Activated naive CD4-positive, alpha-beta T cell treated with anti-CD3 and anti-CD28 coated beads for 36 hours (primary cell): ENCODE measurements around the gene LTF. TPM values are rescaled to one million over a fixed set of nuclear protein-coding genes. Genes with fewer than 3 reads are reported as not detected.
"Not testable (repeated sequence)": the region's sequence is repeated elsewhere in the genome, so short reads cannot be mapped to it uniquely, and the experiment has no call there.

Experiments used
- CTCF ChIA-PET: fragments of 350-600 bp; sonication (Branson Sonifier 250); formaldehyde crosslinking; loops from one replicate; lab custom pipeline; 2021; ENCODE audit warnings: antibody characterized with exemption; lab: Charles Lee
- DNase-seq: peaks from one replicate; pipeline ENCODE4 v3.0.0-alpha.2; 2020
- H3K27ac Mint-ChIP-seq: one replicate; pipeline ENCODE4 v1.8.0; 2021; ENCODE audit warnings: mild to moderate bottlenecking, mixed read lengths
- H3K27me3 Mint-ChIP-seq: one replicate; pipeline ENCODE4 v1.8.0; 2021; ENCODE audit warnings: low read depth, mixed read lengths
- H3K36me3 Mint-ChIP-seq: one replicate; pipeline ENCODE4 v1.8.0; 2021; ENCODE audit warnings: low read depth, mixed read lengths
- H3K4me1 Mint-ChIP-seq: one replicate; pipeline ENCODE4 v1.8.0; 2021; ENCODE audit warnings: low read depth, mixed read lengths
- H3K4me3 Mint-ChIP-seq: one replicate; pipeline ENCODE4 v1.8.0; 2021; ENCODE audit warnings: mild to moderate bottlenecking, moderate library complexity, mixed read lengths
- H3K9me3 Mint-ChIP-seq: one replicate; pipeline ENCODE4 v1.8.0; 2021; ENCODE audit warnings: mixed read lengths
- intact Hi-C: fragments of 100-400 bp; cut with micrococcal nuclease; formaldehyde crosslinking; loops from one replicate; pipeline ENCODE4 v1.15.1; 2023
- total RNA-seq, 2 experiments: library from RNA; stranded (reverse); gene quantifications; one replicate each; pipeline ENCODE4 v1.2.3, GENCODE V29; 2021

LTF gene
- total RNA-seq, 2 experiments from 2014 or later = not detected

DNA sequence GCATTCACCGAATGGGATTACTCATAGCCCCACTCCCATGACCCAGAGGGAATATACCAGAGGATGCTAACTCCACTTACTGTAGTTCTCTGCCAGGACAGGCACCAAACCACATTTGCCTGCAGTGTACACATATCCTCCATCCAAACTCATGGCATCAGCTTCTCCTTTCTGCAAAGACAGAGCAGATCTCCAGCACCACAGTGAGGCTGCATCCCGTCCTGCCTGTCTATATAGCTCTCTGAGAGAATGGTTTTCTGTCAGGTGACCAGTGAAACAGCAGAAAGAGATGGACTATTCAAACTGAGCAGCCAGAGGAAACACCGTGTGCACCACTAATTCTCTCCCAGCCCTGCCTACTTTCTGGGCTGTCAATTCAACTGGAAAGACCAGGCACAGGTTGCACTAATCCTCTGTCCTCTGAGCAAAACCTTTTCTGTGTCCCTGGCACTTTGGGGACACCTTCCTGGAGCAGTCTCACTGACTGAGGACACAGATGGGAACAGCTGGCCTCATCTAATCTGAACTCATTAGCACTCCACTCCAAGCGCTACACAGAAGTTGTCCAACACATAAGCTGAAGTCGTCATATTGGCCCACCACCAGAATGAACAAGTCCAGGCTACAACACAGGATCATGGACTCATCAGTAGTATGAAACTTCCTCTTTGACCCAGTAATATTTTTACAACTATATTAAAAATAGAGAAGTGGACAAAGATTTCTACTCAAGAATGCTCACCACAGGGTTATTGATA lies 17.3 kb downstream of the LTF start:
- Mint-ChIP-seq H3K36me3 (no peaks in the 10 kb centered on the region), H3K4me3 (no peak overlapping the region), H3K9me3 (no peaks in the 10 kb centered on the region), H3K27ac (no peak overlapping the region), H3K27me3 (peaks cover 2% of the 10 kb centered on the region), H3K4me1 (no peaks in the 10 kb centered on the region)
- no peak for DNase-seq
- CTCF ChIA-PET = no interaction called here
- intact Hi-C loops = no loop called here

DNA sequence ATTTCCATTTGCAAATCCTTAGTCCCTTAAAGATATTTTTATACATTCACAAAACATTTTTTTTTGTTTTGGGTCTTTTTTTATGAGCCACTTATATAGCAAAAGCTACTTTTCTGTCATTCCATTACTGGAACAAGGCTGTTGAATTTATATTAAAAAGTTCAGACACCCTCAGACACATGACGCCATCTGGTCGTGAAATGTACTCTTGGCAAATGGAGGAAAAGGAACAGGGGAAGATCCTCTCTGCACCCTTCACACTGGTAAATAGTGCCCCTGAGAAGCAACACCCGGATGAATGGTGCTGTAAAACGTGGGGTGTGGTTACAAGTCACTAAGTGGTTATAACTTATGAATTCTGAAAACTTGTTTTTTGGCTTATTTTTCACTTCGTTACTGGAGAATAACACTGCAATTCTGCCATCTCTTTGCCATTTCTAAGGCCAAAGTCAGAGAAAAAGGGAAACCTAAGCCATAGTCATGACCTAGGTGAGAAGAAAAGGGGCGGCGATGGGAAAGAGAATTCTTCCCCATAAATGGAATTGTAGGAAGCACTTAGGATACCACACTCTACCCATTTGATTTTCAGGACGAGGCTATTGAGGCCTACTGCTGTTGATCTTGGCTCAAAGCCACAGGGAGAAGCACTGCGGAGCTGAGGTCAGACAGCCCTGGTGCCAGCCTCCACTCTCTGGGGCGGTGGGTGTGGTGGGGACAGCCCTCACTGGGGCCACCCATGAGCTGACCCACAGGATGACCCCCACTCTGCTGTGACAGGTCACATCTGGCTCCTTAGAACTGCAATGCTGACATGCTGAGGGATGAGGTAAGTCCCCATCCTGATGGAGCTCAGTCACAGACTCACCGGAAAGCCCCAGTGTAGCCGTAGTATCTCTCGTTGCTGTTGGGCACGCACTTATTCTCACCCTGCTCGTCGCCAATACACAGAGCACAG lies 21.9 kb downstream of the LTF start:
- Mint-ChIP-seq H3K4me1 (peaks cover 18% of the 10 kb centered on the region), H3K4me3 (no peak overlapping the region), H3K9me3 (no peaks in the 10 kb centered on the region), H3K27ac (no peak overlapping the region), H3K27me3 (no peaks in the 10 kb centered on the region), H3K36me3 (no peaks in the 10 kb centered on the region)
- CTCF ChIA-PET = no interaction called here
- DNase-seq = no peak
- intact Hi-C loops = no loop called here

DNA sequence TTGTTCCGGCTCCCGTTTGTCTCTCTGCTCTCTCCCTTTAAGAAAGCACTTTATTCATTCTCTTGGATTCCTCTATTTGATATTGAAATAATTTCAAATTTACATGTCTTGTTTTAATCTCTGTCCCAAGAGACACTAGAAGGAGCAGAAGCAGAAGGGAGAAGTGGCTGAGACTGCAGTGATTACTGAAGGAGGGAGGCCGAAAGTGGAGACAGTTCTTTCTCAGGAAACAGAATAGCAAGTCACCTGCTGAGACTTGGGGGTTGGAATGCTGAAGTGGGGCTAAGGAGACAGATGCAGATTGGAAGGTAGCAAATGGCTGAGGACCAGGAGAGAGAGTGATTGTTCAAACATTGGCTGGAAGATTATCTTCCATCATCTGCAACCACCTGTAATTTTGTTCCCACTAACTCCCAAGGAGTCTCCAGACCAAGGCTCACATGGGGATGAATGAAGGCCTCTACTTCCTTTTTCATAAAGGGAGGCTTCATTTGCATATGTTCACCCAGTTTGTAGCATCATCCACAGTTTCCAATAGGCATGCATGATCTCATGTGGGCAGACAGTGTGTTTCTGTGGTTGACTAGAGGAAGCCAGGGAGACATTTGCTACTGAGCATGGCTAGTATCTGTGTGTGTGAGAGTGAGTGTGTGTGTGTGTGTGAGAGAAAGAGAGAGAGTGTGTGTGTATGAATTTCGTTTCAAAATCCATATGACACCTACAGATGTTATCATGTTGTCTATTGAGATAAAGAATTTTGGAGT lies 24.0 kb downstream of the LTF start:
- H3K27me3 Mint-ChIP-seq = no peaks in the 10 kb centered on the region
- CTCF ChIA-PET = no interaction called here
- no peak overlapping the region for H3K27ac Mint-ChIP-seq
- H3K4me3 Mint-ChIP-seq = no peak overlapping the region
- no peaks in the 10 kb centered on the region for H3K9me3 Mint-ChIP-seq
- intact Hi-C loops = no loop called here
- DNase-seq = peak; percentile 53
- H3K4me1 Mint-ChIP-seq = peaks cover 18% of the 10 kb centered on the region
- H3K36me3 Mint-ChIP-seq = no peaks in the 10 kb centered on the region

DNA sequence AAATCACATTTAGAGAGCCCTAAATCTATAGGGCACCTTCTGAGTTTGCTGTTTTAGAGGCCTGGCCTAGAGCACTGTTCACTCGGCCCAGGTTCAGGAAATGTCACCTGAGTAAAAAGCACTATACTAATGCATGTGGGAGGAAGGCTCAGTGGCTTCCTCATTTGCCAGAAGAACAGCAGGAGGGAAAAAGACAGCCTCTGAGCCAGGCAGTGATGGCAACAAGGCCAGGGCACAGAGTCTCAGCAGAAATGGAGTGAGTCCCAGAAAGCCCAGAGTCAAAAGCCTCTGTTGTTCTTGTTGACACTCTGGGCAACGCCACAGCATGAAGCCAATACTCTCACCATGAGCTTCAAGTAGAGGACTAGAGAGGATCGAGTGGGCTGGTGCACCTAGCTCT lies 25.9 kb downstream of the LTF start:
- CTCF ChIA-PET = no interaction called here
- H3K27me3 Mint-ChIP-seq = no peaks in the 10 kb centered on the region
- H3K4me1 Mint-ChIP-seq = peaks cover 18% of the 10 kb centered on the region
- no peaks in the 10 kb centered on the region for H3K36me3 Mint-ChIP-seq
- no peak overlapping the region for H3K27ac Mint-ChIP-seq
- DNase-seq = no peak
- no peak overlapping the region for H3K4me3 Mint-ChIP-seq
- H3K9me3 Mint-ChIP-seq = no peaks in the 10 kb centered on the region
- intact Hi-C loops = no loop called here

DNA sequence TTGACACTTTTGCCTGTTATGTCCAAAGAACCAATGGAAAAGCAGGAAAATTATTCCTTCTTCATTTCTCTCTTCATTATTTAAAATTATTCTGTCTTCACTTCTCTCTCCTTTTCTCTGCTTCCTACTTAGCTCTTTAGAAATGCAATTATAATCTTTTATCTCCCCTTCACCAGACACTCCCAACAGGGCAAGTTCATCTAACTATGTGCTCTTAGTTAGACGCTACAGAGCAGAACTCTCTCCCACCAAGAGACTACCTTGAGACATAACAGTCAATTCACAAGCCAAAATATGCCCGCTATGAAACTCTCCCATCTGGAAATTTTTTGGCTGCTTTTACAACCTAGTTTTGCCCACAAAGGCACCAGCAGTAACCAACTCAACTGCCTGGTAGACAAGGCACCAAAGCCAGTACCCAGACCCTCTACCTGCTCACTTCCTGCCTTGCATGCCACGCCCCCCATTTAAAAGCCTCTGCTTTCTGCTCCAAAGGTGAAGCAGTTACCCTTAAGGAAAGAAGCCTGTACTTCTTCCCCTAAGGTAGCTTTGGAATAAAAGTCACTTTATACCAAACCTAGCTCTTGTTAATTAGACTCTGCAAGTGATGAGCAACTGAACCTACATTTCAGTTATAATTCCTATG lies 29.5 kb downstream of the LTF start:
- intact Hi-C loops = no loop called here
- CTCF ChIA-PET = interaction anchor here (1.1 to 1.5 kb wide), 3 partner anchors 11 to 218 kb away, joined by 3 to 4 read pairs (median 4); no protein-coding TSS in a partner anchor
- no peak for DNase-seq
- Mint-ChIP-seq H3K36me3 (peaks cover 1% of the 10 kb centered on the region), H3K27ac (no peak overlapping the region), H3K4me1 (no peaks in the 10 kb centered on the region), H3K4me3 (no peak overlapping the region), H3K27me3 (no peaks in the 10 kb centered on the region), H3K9me3 (peaks cover 12% of the 10 kb centered on the region)

DNA sequence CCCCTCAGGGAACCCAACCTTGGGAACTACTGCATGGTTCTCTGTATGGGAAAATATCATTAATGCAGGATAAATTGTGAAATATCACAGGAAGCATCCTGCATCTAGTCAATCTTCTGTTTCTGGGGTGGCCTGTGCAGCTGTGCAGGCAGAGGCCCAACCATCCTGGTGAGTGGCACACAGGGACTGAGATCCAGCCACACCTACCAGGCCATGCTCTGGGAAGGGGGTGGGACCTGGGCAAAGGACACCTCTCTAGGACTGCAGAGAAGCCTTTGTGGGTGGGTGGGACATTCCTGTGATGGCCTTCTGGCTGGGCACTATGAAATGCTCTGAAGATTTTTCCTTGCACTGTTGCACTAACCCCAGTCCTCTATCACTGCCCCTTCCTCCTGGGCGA lies 30.9 kb downstream of the LTF start:
- Mint-ChIP-seq H3K4me1 (no peaks in the 10 kb centered on the region), H3K36me3 (peaks cover 1% of the 10 kb centered on the region), H3K9me3 (peaks cover 12% of the 10 kb centered on the region), H3K4me3 (no peak overlapping the region), H3K27ac (no peak overlapping the region), H3K27me3 (no peaks in the 10 kb centered on the region)
- CTCF ChIA-PET = no interaction called here
- no peak for DNase-seq
- intact Hi-C loops = no loop called here

DNA sequence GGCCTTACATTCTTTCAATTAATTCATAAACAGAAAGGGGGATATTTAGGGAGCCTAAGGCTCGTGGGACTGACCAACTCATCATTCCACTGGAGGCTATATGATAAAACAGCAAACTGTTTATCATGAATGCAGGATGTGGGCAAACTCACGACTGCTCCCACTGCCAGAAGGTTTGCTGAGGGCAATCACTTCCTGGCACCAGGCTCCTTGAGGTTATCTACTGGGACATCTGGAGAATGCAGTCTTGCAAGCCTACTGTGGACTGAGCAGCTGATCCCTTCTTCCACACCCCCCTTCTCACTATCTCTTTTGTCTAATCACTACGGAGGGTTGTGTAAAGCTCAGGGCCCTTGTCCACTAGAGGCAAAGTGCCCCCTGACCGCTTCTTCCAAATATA lies 31.6 kb downstream of the LTF start:
- peaks cover 12% of the 10 kb centered on the region for H3K9me3 Mint-ChIP-seq
- H3K27ac Mint-ChIP-seq, H3K4me3 Mint-ChIP-seq, H3K4me1 Mint-ChIP-seq, H3K36me3 Mint-ChIP-seq, DNase-seq, H3K27me3 Mint-ChIP-seq, intact Hi-C loops: not testable (repeated sequence)
- CTCF ChIA-PET = interaction anchor here (0.8 kb wide), 1 partner anchor 8 kb away, joined by 3 read pairs; no protein-coding TSS in a partner anchor

DNA sequence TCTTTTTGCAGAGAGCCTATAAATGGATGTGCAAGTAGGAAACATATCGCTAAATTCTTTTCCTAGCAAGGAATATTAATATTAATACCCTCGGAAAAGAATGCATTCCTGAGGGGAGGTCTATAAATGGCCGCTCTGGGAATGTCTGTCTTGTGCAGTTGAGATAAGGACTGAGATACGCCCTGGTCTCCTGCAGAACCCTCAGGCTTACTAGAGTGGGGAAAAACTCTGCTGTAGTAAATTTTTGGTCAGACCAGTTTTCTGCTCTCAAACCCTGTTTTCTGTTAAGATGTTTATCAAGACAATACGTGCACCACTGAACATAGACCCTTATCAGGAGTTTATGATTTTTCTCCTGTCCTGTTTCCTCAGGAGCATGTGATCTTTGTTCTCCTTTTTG lies 32.8 kb downstream of the LTF start:
- peaks cover 12% of the 10 kb centered on the region for H3K9me3 Mint-ChIP-seq
- DNase-seq, H3K36me3 Mint-ChIP-seq, H3K4me1 Mint-ChIP-seq, intact Hi-C loops, CTCF ChIA-PET, H3K27ac Mint-ChIP-seq, H3K4me3 Mint-ChIP-seq, H3K27me3 Mint-ChIP-seq: not testable (repeated sequence)

DNA sequence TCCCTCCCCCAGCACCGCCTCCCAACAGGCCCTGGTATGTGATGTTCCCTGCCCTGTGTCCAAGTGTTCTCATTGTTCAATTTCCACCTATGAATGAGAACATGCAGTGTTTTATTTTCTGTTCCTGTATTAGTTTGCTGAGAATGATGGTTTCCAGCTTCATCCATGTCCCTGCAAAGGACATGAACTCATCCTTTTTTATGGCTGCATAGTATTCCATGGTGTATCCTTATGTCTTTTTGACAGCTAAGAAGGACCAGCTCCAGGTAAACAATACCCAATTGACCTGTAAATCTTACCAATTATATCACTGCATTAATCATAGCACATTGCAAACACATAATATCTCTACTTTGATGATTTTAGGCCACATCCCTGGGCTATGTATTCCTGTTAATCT lies 33.8 kb downstream of the LTF start:
- CTCF ChIA-PET = interaction anchor here (0.7 kb wide), 1 partner anchor 21 kb away, joined by 3 read pairs; no protein-coding TSS in a partner anchor
- H3K4me1 Mint-ChIP-seq, H3K4me3 Mint-ChIP-seq, H3K27ac Mint-ChIP-seq, intact Hi-C loops, DNase-seq, H3K36me3 Mint-ChIP-seq, H3K27me3 Mint-ChIP-seq: not testable (repeated sequence)
- H3K9me3 Mint-ChIP-seq = peaks cover 12% of the 10 kb centered on the region

DNA sequence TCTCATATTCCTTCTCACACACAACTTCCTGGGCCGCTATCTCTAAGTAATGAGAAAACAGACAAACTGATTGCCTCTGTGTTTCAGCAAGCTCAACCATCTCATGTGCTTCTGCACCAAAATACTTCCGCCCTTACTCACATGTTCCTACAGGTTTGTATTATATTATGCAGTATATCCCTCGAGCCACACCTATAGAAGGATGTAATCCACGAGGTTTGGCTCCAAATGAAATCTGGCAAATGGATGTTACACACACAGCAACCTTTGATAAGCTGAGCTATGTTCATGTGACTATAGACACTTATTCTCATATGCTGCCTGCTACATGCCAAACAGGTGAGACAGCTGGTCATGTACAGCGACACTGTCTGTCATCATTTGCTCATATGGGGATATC lies 35.0 kb downstream of the LTF start:
- H3K4me1 Mint-ChIP-seq = no peaks in the 10 kb centered on the region
- no peak overlapping the region for H3K4me3 Mint-ChIP-seq
- H3K27ac Mint-ChIP-seq = no peak overlapping the region
- H3K9me3 Mint-ChIP-seq = peaks cover 12% of the 10 kb centered on the region
- CTCF ChIA-PET = no interaction called here
- no peak for DNase-seq
- peaks cover 1% of the 10 kb centered on the region for H3K36me3 Mint-ChIP-seq
- H3K27me3 Mint-ChIP-seq = no peaks in the 10 kb centered on the region
- intact Hi-C loops = no loop called here

DNA sequence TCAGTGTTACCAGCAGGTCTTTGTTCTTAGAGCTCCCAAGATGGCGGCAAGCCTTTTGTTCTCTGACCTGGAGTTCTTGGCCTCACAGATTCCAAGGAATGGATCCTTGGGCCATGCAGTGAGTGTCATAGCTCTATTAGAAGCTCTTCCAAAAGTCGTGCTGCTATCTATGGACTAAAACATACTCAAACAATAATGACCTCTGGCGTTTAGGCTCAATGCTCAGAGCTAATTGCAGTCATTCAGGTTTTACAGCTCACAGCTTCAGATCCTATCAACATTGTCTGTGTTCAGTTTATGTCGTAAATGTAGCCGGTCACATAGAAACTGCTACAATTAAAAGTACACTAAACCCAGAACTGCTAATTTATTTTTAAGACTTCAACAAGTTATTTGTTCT lies 35.5 kb downstream of the LTF start:
- CTCF ChIA-PET = no interaction called here
- H3K4me3 Mint-ChIP-seq = no peak overlapping the region

More for the DNA sequence above, 35.5 kb downstream of the LTF start:
- no peak for DNase-seq
- H3K27ac Mint-ChIP-seq = no peak overlapping the region
- no peaks in the 10 kb centered on the region for H3K27me3 Mint-ChIP-seq
- peaks cover 12% of the 10 kb centered on the region for H3K9me3 Mint-ChIP-seq
- intact Hi-C loops = no loop called here
- H3K36me3 Mint-ChIP-seq = peaks cover 1% of the 10 kb centered on the region
- H3K4me1 Mint-ChIP-seq = no peaks in the 10 kb centered on the region
